Measurements from ENCODE around the gene CENPVL3.
"Not testable (repeated sequence)": the region's sequence is repeated elsewhere in the genome, so short reads cannot be mapped to it uniquely, and the experiment has no call there.

Gene CENPVL3

GRCh38 chrX:51618241-51619155, at the start of gene CENPVL3:
Gene CENPVL3 (minus strand): TSS chrX:51618912. CDS start chrX:51618873, 39 bp downstream.
- not testable (repeated sequence) for H3K27ac ChIP-seq

- no peak overlapping the region for H3K27ac ChIP-seq
- TF ChIP-seq ZFX (IDR thresholded peaks at IDR 0.05) (no peak), CTCF (conservative IDR thresholded peaks at IDR 0.05) (no peak)
Measured at GRCh38 chrX:51665981-51666380, 47.3 kb upstream of the CENPVL3 start.

- H3K27ac ChIP-seq: no peak overlapping the region
- TF ChIP-seq CTCF (conservative IDR thresholded peaks at IDR 0.05) (no peak), ZFX (IDR thresholded peaks at IDR 0.05) (no peak)
Measured at GRCh38 chrX:51643377-51643776, 24.7 kb upstream of the CENPVL3 start.

- TF ChIP-seq ZFX (IDR thresholded peaks at IDR 0.05): no peak
- TF ChIP-seq CTCF (conservative IDR thresholded peaks at IDR 0.05): peak; percentile 50
- H3K27ac ChIP-seq: no peak overlapping the region
Measured at GRCh38 chrX:51641421-51642021, 22.8 kb upstream of the CENPVL3 start.

GRCh38 chrX:51636511-51636910, 17.8 kb upstream of the CENPVL3 start:
- H3K27ac ChIP-seq: not testable (repeated sequence)

- peak; percentile 65 for TF ChIP-seq CTCF (conservative IDR thresholded peaks at IDR 0.05)
- no peak for TF ChIP-seq ZFX (IDR thresholded peaks at IDR 0.05)
- H3K27ac ChIP-seq: no peak overlapping the region
Measured at GRCh38 chrX:51614353-51615012, 4.2 kb downstream of the CENPVL3 start.

- TF ChIP-seq ZFX (IDR thresholded peaks at IDR 0.05) (no peak), CTCF (conservative IDR thresholded peaks at IDR 0.05) (no peak)
- no peak overlapping the region for H3K27ac ChIP-seq
Measured at GRCh38 chrX:51608766-51609165, 9.9 kb downstream of the CENPVL3 start.

GRCh38 chrX:51608126-51608525, 10.6 kb downstream of the CENPVL3 start:
- no peak for TF ChIP-seq ZFX (IDR thresholded peaks at IDR 0.05)
- TF ChIP-seq CTCF (conservative IDR thresholded peaks at IDR 0.05): no peak
- no peak overlapping the region for H3K27ac ChIP-seq
